Measurements from ENCODE around the gene KRT13. TPM values are rescaled to one million over a fixed set of nuclear protein-coding genes. Genes with fewer than 3 reads are reported as not detected.
A peak's percentile ranks its signal among the peaks of the same experiment; 100 is the strongest.

The KRT13 gene
- total RNA-seq, 1 experiment from 2014 or later, result 606 TPM

GRCh38 chr17:41489531-41489930, 15.9 kb downstream of the KRT13 start, which contains the start of gene KRT36:
TSS of gene KRT36 (minus strand) at chr17:41489910. CDS start at chr17:41489864, 46 bp downstream.
- Histone ChIP-seq H4K20me1 (ENCODE audit: insufficient read depth) (no peaks in the 10 kb centered on the region), H3K36me3 (ENCODE audit: low read depth) (no peaks in the 10 kb centered on the region), H3K27me3 (ENCODE audit: insufficient read depth, low read depth) (no peaks in the 10 kb centered on the region), H2AFZ (no peak within 1 kb of the TSS), H3K9me3 (ENCODE audit: insufficient read depth, low read depth) (no peaks in the 10 kb centered on the region), H3K4me2 (no peak within 1 kb of the TSS), H3K4me3 (no peak within 1 kb of the TSS), H3K79me2 (ENCODE audit: low read depth) (no peaks in the 10 kb centered on the region), H3F3A (ENCODE audit: insufficient read depth, low read depth) (peaks cover 7% of the 10 kb centered on the region; the same call in 1 of the 2 replicates), H3K27ac (no peak within 1 kb of the TSS), H3K4me1 (replicated peaks; ENCODE audit: insufficient read depth) (peaks cover 15% of the 10 kb centered on the region), H3K9me2 (ENCODE audit: insufficient read depth) (no peaks in the 10 kb centered on the region)
- TF ChIP-seq EZH2 (IDR thresholded peaks at IDR 0.05; ENCODE audit: low read depth), result no peak
- no TSS peak for BruUV-seq (replicated peaks)
- POLR2A ChIA-PET (ENCODE audit: unreplicated experiment), result interaction anchor here (0.5 kb wide), 1 partner anchor 357 kb away, joined by 11 read pairs; no protein-coding TSS in a partner anchor
- CTCF ChIA-PET, result no interaction called here
- intact Hi-C loops (cut with micrococcal nuclease; ENCODE audit: unreplicated experiment), result no loop called here
- no peak for DNase-seq

- ChIA-PET CTCF (no interaction called here), POLR2A (ENCODE audit: unreplicated experiment) (no interaction called here)
- Histone ChIP-seq H3K9me2 (ENCODE audit: insufficient read depth) (no peaks in the 10 kb centered on the region), H3K27ac (no peak overlapping the region), H3F3A (ENCODE audit: insufficient read depth, low read depth) (no peaks in the 10 kb centered on the region), H3K4me1 (replicated peaks; ENCODE audit: insufficient read depth) (no peaks in the 10 kb centered on the region), H3K4me3 (no peak overlapping the region), H3K4me2 (no peak overlapping the region), H2AFZ (no peak overlapping the region), H3K9me3 (ENCODE audit: insufficient read depth, low read depth) (no peaks in the 10 kb centered on the region), H3K36me3 (ENCODE audit: low read depth) (no peaks in the 10 kb centered on the region), H4K20me1 (ENCODE audit: insufficient read depth) (no peaks in the 10 kb centered on the region), H3K79me2 (ENCODE audit: low read depth) (no peaks in the 10 kb centered on the region), H3K27me3 (ENCODE audit: insufficient read depth, low read depth) (no peaks in the 10 kb centered on the region)
- BruUV-seq (replicated peaks), result no TSS peak
- intact Hi-C loops (cut with micrococcal nuclease; ENCODE audit: unreplicated experiment), result no loop called here
- no peak for DNase-seq
- TF ChIP-seq CTCF (conservative IDR thresholded peaks at IDR 0.05) (peak; percentile 36; the same call in 1 of the 2 replicates), EZH2 (IDR thresholded peaks at IDR 0.05; ENCODE audit: low read depth) (no peak)
Observed at GRCh38 chr17:41486809-41487530, 18.4 kb downstream of the KRT13 start.

- Histone ChIP-seq H3F3A (ENCODE audit: insufficient read depth, low read depth) (no peaks in the 10 kb centered on the region), H4K20me1 (ENCODE audit: insufficient read depth) (no peaks in the 10 kb centered on the region), H3K27me3 (ENCODE audit: insufficient read depth, low read depth) (no peaks in the 10 kb centered on the region), H2AFZ (no peak overlapping the region), H3K4me2 (no peak overlapping the region), H3K9me2 (ENCODE audit: insufficient read depth) (no peaks in the 10 kb centered on the region), H3K9me3 (ENCODE audit: insufficient read depth, low read depth) (no peaks in the 10 kb centered on the region), H3K27ac (no peak overlapping the region), H3K79me2 (ENCODE audit: low read depth) (no peaks in the 10 kb centered on the region), H3K4me3 (no peak overlapping the region), H3K4me1 (replicated peaks; ENCODE audit: insufficient read depth) (no peaks in the 10 kb centered on the region), H3K36me3 (ENCODE audit: low read depth) (no peaks in the 10 kb centered on the region)
- ChIA-PET POLR2A (ENCODE audit: unreplicated experiment) (no interaction called here), CTCF (no interaction called here)
- intact Hi-C loops (cut with micrococcal nuclease; ENCODE audit: unreplicated experiment), result no loop called here
- BruUV-seq (replicated peaks), result no TSS peak
- TF ChIP-seq EZH2 (IDR thresholded peaks at IDR 0.05; ENCODE audit: low read depth) (no peak), CTCF (conservative IDR thresholded peaks at IDR 0.05) (no peak)
- no peak for DNase-seq
Observed at GRCh38 chr17:41486316-41486715, 19.1 kb downstream of the KRT13 start.
